ENCODE data around the gene LRRC8D. TPM values are rescaled to one million over a fixed set of nuclear protein-coding genes. Genes with fewer than 3 reads are reported as not detected.
A peak's percentile ranks its signal among the peaks of the same experiment; 100 is the strongest.
"Not testable (repeated sequence)": the region's sequence is repeated elsewhere in the genome, so short reads cannot be mapped to it uniquely, and the experiment has no call there.

Gene LRRC8D
- total and polyA plus RNA-seq, 2 donors from 2014 or later: 16.3 to 36.6 TPM

DNA sequence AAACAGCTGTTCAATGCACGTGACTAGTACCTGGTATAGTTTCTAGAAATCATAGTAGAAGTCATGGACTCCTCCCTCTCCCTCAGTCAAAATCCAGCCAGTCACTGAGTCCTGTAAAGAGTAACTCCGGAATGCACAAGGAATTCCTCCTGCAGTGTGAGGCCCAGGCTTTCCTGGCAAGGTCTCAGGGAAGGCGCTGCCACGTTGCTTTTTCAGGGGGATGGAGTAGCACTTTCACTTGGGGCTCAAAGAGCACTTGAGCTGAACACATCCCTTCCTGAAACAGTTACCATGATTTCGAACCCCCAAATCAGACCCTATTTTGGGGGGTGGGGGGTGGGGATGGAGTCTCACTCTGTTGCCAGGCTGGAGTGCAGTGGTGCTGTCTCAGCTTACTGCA is 26.4 kb upstream of the LRRC8D start:
- Histone ChIP-seq H3K27me3 (ENCODE audit: control insufficient read depth, insufficient read depth, low read length) (no peaks in the 10 kb centered on the region), H3K4me3 (ENCODE audit: low read length in 3 of 3) (no peak overlapping the region), H3K9me3 (ENCODE audit: control insufficient read depth in 2 of 3, insufficient read depth in 1 of 3, low read length in 3 of 3) (no peaks in the 10 kb centered on the region), H3K4me1 (ENCODE audit: control insufficient read depth in 2 of 3, insufficient read depth in 2 of 3, low read depth in 1 of 3, low read length in 3 of 3) (no peaks in the 10 kb centered on the region), H3K9ac (ENCODE audit: low read length in 3 of 3) (no peak overlapping the region), H3K27ac (ENCODE audit: low read depth in 2 of 2, low read length in 2 of 2) (no peak overlapping the region), H3K36me3 (ENCODE audit: control insufficient read depth in 2 of 3, insufficient read depth in 3 of 3, low read length in 3 of 3) (no peaks in the 10 kb centered on the region)
- TF ChIP-seq, protein P1, sequence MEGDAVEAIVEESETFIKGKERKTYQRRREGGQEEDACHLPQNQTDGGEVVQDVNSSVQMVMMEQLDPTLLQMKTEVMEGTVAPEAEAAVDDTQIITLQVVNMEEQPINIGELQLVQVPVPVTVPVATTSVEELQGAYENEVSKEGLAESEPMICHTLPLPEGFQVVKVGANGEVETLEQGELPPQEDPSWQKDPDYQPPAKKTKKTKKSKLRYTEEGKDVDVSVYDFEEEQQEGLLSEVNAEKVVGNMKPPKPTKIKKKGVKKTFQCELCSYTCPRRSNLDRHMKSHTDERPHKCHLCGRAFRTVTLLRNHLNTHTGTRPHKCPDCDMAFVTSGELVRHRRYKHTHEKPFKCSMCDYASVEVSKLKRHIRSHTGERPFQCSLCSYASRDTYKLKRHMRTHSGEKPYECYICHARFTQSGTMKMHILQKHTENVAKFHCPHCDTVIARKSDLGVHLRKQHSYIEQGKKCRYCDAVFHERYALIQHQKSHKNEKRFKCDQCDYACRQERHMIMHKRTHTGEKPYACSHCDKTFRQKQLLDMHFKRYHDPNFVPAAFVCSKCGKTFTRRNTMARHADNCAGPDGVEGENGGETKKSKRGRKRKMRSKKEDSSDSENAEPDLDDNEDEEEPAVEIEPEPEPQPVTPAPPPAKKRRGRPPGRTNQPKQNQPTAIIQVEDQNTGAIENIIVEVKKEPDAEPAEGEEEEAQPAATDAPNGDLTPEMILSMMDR (IDR thresholded peaks at IDR 0.05; ENCODE audit: borderline replicate concordance, extremely low read depth, insufficient read depth): no peak
- FAIRE-seq (no peak), DNase-seq (peak in 3 of 5 donors; percentile 22 to 51 (median 41))
- intact Hi-C loops (cut with DNase I): loop anchor here (5.0 kb wide), 1 partner anchor 183 kb away; no protein-coding TSS in a partner anchor

DNA sequence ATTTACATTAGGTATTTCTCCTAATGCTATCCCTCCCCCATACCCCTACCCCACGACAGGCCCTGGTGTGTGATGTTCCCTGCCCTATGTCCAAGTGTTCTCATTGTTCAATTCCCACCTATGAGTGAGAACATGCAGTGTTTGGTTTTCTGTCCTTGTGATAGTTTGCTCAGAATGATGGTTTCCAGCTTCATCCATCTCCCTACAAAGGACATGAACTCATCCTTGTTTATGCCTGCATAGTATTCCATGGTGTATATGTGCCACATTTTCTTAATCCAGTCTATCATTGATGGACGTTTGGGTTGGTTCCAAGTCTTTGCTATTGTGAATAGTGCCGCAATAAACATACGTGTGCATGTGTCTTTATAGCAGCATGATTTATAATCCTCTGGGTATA is 25.3 kb upstream of the LRRC8D start:
- H3K36me3 ChIP-seq (ENCODE audit: control insufficient read depth in 2 of 3, insufficient read depth in 3 of 3, low read length in 3 of 3); FAIRE-seq; H3K9ac ChIP-seq (ENCODE audit: low read length in 3 of 3); DNase-seq; H3K4me1 ChIP-seq (ENCODE audit: control insufficient read depth in 2 of 3, insufficient read depth in 2 of 3, low read depth in 1 of 3, low read length in 3 of 3); H3K4me3 ChIP-seq (ENCODE audit: low read length in 3 of 3); H3K27me3 ChIP-seq (ENCODE audit: control insufficient read depth, insufficient read depth, low read length); H3K9me3 ChIP-seq (ENCODE audit: control insufficient read depth in 2 of 3, insufficient read depth in 1 of 3, low read length in 3 of 3); intact Hi-C loops (cut with DNase I); H3K27ac ChIP-seq (ENCODE audit: low read depth in 2 of 2, low read length in 2 of 2): not testable (repeated sequence)

DNA sequence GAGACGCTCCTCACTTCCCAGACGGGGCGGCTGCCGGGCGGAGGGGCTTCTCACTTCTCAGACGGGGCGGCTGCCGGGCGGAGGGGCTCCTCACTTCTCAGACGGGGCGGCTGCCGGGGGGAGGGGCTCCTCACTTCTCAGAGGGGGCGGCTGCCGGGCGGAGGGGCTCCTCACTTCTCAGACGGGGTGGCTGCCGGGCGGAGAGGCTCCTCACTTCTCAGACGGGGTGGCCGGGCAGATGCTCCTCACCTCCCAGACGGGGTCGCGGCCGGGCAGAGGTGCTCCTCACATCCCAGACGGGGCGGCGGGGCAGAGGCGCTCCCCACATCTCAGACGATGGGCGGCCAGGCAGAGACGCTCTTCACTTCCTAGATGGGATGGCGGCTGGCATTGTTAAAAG is 23.0 kb upstream of the LRRC8D start:
- FAIRE-seq; H3K9ac ChIP-seq (ENCODE audit: low read length in 3 of 3); H3K9me3 ChIP-seq (ENCODE audit: control insufficient read depth in 2 of 3, insufficient read depth in 1 of 3, low read length in 3 of 3); DNase-seq; H3K36me3 ChIP-seq (ENCODE audit: control insufficient read depth in 2 of 3, insufficient read depth in 3 of 3, low read length in 3 of 3); H3K27ac ChIP-seq (ENCODE audit: low read depth in 2 of 2, low read length in 2 of 2); H3K27me3 ChIP-seq (ENCODE audit: control insufficient read depth, insufficient read depth, low read length); H3K4me3 ChIP-seq (ENCODE audit: low read length in 3 of 3); intact Hi-C loops (cut with DNase I); H3K4me1 ChIP-seq (ENCODE audit: control insufficient read depth in 2 of 3, insufficient read depth in 2 of 3, low read depth in 1 of 3, low read length in 3 of 3): not testable (repeated sequence)

DNA sequence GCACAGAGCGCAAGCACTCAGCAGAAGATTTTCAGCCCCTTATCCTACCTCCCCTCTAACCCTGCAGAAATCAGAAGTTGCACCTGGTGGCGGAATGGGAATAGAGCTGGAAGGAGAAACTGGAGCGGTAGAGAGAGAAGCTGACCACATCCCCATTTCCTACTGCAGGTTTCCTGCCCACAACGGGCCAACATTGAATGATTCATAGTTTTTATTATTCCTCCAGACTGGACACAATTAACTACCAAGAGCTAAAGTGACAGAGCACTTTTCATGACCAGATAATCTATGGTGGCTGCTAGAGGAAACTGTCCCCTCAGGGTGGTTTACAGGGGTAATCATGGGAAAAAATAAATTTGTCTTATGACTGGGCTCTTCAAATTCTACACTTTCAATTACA is 21.3 kb upstream of the LRRC8D start:
- no peak overlapping the region for H3K4me3 ChIP-seq (ENCODE audit: low read length in 3 of 3)
- intact Hi-C loops (cut with DNase I): no loop called here
- H3K27ac ChIP-seq (ENCODE audit: low read depth in 2 of 2, low read length in 2 of 2): no peak overlapping the region
- no peak overlapping the region for H3K9ac ChIP-seq (ENCODE audit: low read length in 3 of 3)
- FAIRE-seq: no peak
- TF ChIP-seq, protein P1 (IDR thresholded peaks at IDR 0.05; ENCODE audit: borderline replicate concordance, extremely low read depth, insufficient read depth): no peak
- H3K27me3 ChIP-seq (ENCODE audit: control insufficient read depth, insufficient read depth, low read length): no peaks in the 10 kb centered on the region
- no peak for DNase-seq
- no peaks in the 10 kb centered on the region for H3K9me3 ChIP-seq (ENCODE audit: control insufficient read depth in 2 of 3, insufficient read depth in 1 of 3, low read length in 3 of 3)
- H3K4me1 ChIP-seq (ENCODE audit: control insufficient read depth in 2 of 3, insufficient read depth in 2 of 3, low read depth in 1 of 3, low read length in 3 of 3): no peaks in the 10 kb centered on the region
- no peaks in the 10 kb centered on the region for H3K36me3 ChIP-seq (ENCODE audit: control insufficient read depth in 2 of 3, insufficient read depth in 3 of 3, low read length in 3 of 3)

Measured in kidney (tissue), 14 donors.